ENCODE measurements around the gene GPR83. TPM values are rescaled to one million over a fixed set of nuclear protein-coding genes. Genes with fewer than 3 reads are reported as not detected.

The GPR83 gene
- 0.07 TPM in 1 of 2 replicates, not detected in the other for total RNA-seq

DNA sequence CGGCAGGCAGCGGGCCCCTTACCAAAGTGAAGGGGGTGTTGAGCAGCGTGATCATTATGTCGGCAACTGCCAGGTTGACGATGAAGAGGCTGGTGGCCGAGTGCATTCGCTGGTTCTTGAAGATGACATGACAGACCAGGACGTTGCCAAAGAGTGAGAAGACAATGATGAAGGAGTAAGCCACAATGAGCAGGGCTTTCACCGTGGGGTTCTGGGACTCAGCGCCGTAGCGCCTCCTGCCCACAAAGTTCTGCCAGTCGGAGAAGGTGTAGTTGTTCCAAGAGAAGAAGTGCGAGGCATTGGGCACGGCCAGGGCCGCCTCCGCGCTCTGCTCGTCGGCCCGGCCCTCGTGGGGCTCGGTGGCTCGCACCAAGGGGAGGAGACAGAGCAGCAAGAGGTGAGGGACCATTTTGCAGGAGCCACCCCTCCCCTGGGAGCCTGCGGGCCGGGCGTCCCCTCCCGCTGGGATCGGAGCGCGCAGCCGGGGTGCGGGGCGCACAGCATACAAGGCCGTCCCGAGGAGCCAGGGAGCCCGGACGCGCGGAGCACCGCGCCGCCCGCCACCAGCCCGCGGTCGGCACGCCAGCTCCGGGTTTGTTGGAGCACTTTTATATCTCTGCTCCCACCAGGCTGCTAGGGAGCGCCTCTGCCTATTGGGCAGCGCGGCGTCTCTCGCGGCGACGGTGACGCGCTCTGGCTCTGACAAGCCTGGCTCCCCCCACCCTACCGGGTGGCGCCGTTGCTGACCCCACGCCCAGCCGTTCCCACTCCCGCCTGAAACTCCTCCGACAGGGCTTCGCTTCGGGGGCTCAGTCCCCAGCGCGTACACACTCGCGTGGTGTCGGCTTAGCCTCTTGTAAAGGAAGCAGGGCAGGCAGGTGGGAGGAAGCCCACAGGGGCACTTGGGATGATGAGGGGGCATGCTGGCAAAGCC, at the start of gene GPR83:
Gene GPR83 (minus strand): TSS at position 581 of the 934 bp plus-strand sequence. CDS start 172 bp downstream, at position 409.

Other genes starting within 250 kb of the GPR83 start
- gene IZUMO1R, start 96.8 kb downstream of the GPR83 start, total RNA-seq, result not detected in 2 replicates
- gene MRE11, start 92.4 kb upstream of the GPR83 start, total RNA-seq, result 10.6 and 10.8 TPM in 2 replicates
- 7.7 and 10.2 TPM in 2 replicates for gene ANKRD49, start 92.6 kb upstream of the GPR83 start, total RNA-seq
- not detected in 2 replicates for gene C11orf97, start 111.0 kb upstream of the GPR83 start, total RNA-seq
- 2.0 and 2.4 TPM in 2 replicates for gene FUT4, start 142.5 kb upstream of the GPR83 start, total RNA-seq
- gene PIWIL4, start 165.9 kb upstream of the GPR83 start, total RNA-seq, result 0.35 and 1.2 TPM in 2 replicates

Data from airway epithelial cell (primary cell).